Psoas muscle (tissue), 8 donors: Measurements from ENCODE around the gene SCNN1B. TPM values are rescaled to one million over a fixed set of nuclear protein-coding genes. Genes with fewer than 3 reads are reported as not detected.

Experiments used
- ATAC-seq, 4 donors: fragments of 200-7000 bp; cut with Tn5 transposase; one replicate each; pipeline ENCODE4 v1.9.1; 2020; ENCODE audit warnings: moderate library complexity in 3 of 4, mild to moderate bottlenecking in 2 of 4
- DNase-seq, 2 donors: peaks; one replicate each; pipeline ENCODE4 v3.0.0-alpha.2; 2020
- H3K27ac ChIP-seq: fragments of 200-600 bp; one replicate; pipeline ENCODE4 v1.8.0; 2022
- H3K27me3 ChIP-seq, 3 donors: fragments of 200-600 bp in 1 of 3; one replicate each; pipeline versions ENCODE4 v1.6.1 to v1.8.0; 2013 to 2022; ENCODE audit warnings: low read length in 2 of 3, mild to moderate bottlenecking in 2 of 3, moderate library complexity in 1 of 3; ENCODE audit not compliant: insufficient read depth in 3 of 3
- H3K36me3 ChIP-seq, 2 donors: fragments of 200-600 bp in 1 of 2; one replicate each; pipeline versions ENCODE4 v1.6.1 to v1.8.0; 2013 to 2022; ENCODE audit warnings: low read depth in 1 of 2, mild to moderate bottlenecking in 1 of 2, moderate library complexity in 1 of 2; ENCODE audit not compliant: insufficient read depth in 1 of 2
- H3K4me1 ChIP-seq: fragments of 200-600 bp; one replicate; pipeline ENCODE4 v1.8.0; 2022
- H3K4me3 ChIP-seq: fragments of 200-600 bp; one replicate; pipeline ENCODE4 v1.8.0; 2022; ENCODE audit warnings: mild to moderate bottlenecking
- H3K9me3 ChIP-seq: fragments of 200-600 bp; one replicate; pipeline ENCODE4 v1.8.0; 2022
- WGBS, 3 donors: extraction: QIAGEN DNeasy Blood & Tissue Kit; methylation state at CpG; one replicate each; pipeline versions ENCODE4 v1.1.6 to v1.1.7; 2013; 5-methylcytosine and 5-hydroxymethylcytosine counted together
- intact Hi-C, 2 donors: fragments of 100-400 bp; cut with DNase I; formaldehyde crosslinking; loops; one replicate each; pipeline versions ENCODE4 v1.11.0 to v1.14.2; 2022
- polyA plus RNA-seq, 3 donors: library from polyadenylated mRNA; stranded (reverse); fragments of 200-250 nt; gene quantifications; one replicate each; pipeline ENCODE4 v1.2.3, GENCODE V29; 2013
- total RNA-seq, 4 donors: library from RNA; stranded (reverse); fragmentation: NEBNext Ultra II Directional in 2 of 4; extraction: Animal tissue kit (Norgen Biotek cat#: 25700) in 2 of 4; gene quantifications; one replicate each; pipeline versions ENCODE4 v1.2.1 to v1.2.4, GENCODE V29; 2021 to 2023
- TF ChIP-seq, protein P1 (sequence below): fragments of 200-600 bp; IDR thresholded peaks from one replicate; pipeline ENCODE4 v1.8.0; 2022; ENCODE audit warnings: antibody characterized with exemption
- donor health status: healthy with polysubstance abuse.
- donor health status: DM: no; HTN: no; CAD: no; lungs with moderate emphysema.
- donor health status: Bipolar disorder and iron deficiency.
- donor health status: healthy.
- donor health status: DM: yes; HTN: yes; CAD: no.
- donor health status: DM: no; HTN: no; CAD: no.
- donor health status: DM: no; HTN: no; CAD: no.
- donor health status: DM: yes; HTN: yes; CAD: no.

SCNN1B gene
- total and polyA plus RNA-seq, 7 donors: 0.10 to 0.76 (median 0.51) TPM

DNA sequence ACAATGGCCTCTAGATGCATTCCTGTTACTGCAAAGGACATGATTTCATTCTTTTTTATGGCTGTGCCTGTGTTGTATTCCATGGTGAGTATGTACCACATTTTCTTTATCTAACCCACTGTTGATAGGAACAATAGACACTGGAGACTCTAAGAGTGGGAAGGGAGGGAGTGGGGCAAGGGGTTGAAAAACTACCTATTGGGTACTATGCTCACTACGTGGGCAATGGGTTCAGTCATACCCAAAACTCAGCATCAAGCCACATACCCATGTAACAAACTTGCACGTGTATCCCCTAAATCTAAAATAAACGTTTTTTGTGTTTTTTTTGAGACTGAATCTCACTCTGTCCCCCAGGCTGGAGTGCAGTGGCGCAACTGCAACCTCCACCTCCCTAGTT, 47.1 kb upstream of the SCNN1B start:
- TF ChIP-seq, protein P1, sequence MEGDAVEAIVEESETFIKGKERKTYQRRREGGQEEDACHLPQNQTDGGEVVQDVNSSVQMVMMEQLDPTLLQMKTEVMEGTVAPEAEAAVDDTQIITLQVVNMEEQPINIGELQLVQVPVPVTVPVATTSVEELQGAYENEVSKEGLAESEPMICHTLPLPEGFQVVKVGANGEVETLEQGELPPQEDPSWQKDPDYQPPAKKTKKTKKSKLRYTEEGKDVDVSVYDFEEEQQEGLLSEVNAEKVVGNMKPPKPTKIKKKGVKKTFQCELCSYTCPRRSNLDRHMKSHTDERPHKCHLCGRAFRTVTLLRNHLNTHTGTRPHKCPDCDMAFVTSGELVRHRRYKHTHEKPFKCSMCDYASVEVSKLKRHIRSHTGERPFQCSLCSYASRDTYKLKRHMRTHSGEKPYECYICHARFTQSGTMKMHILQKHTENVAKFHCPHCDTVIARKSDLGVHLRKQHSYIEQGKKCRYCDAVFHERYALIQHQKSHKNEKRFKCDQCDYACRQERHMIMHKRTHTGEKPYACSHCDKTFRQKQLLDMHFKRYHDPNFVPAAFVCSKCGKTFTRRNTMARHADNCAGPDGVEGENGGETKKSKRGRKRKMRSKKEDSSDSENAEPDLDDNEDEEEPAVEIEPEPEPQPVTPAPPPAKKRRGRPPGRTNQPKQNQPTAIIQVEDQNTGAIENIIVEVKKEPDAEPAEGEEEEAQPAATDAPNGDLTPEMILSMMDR: no peak
- DNase-seq: no peak
- Histone ChIP-seq H3K4me3 (no peak overlapping the region), H3K27ac (no peak overlapping the region), H3K36me3 (no peaks in the 10 kb centered on the region), H3K4me1 (no peaks in the 10 kb centered on the region), H3K27me3 (peaks cover 0 to 4% (median 0%) of the 10 kb centered on the region in 3 donors), H3K9me3 (no peaks in the 10 kb centered on the region)
- no peak for ATAC-seq
- WGBS, 3 donors: 55 to 62% (median 55%) methylated on average over 4 of the region's 4 CpGs
- intact Hi-C loops: no loop called here

DNA sequence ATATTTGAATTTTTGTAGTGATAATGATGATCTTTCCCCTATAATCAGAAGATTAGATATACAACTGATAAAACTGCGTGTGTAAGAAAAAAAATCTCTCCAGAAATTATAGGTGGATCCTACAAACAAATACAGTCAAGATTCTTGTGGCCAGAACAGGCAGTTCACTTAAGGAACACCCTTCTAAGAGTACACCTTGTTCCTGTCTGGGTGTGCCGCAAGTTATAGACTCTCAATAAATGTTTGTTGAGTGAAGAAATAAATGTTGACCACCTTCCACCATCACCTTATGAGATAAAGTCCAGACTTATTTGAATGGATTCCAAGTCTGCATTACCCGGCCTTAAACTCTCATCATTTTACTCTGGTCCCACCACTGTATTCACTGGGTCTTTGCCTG, 45.7 kb upstream of the SCNN1B start:
- no peak overlapping the region for H3K27ac ChIP-seq
- 63 to 71% (median 69%) methylated on average over 3 of the region's 3 CpGs for WGBS, 3 donors
- no peak for ATAC-seq
- DNase-seq: no peak
- peaks cover 0 to 4% (median 0%) of the 10 kb centered on the region in 3 donors for H3K27me3 ChIP-seq
- H3K4me1 ChIP-seq: no peaks in the 10 kb centered on the region
- H3K9me3 ChIP-seq: no peaks in the 10 kb centered on the region
- TF ChIP-seq, protein P1: no peak
- no peaks in the 10 kb centered on the region for H3K36me3 ChIP-seq
- intact Hi-C loops: no loop called here
- H3K4me3 ChIP-seq: no peak overlapping the region

DNA sequence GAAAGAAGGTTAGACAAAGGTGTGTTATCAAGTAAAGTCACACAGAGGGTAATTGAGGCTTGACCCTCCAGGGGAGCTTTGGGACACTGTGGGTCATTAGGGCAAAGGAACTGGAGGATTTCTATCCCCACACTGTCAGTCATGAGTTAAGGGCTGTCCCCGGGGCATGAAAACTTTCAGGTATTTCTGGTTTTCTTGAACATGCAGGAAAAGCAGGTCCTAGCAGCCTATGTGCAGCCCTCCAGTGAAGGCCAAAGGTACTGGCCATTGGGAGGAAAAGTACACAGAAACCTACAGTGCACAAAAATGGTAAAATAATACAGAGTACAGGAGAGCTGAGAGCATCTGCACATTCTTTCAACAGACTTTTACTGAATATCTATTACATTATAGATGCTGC, 44.4 kb upstream of the SCNN1B start:
- Histone ChIP-seq H3K36me3 (no peaks in the 10 kb centered on the region), H3K4me1 (no peaks in the 10 kb centered on the region), H3K27ac (no peak overlapping the region), H3K9me3 (no peaks in the 10 kb centered on the region), H3K4me3 (no peak overlapping the region), H3K27me3 (peaks cover 0 to 4% (median 0%) of the 10 kb centered on the region in 3 donors)
- DNase-seq (no peak), ATAC-seq (no peak)
- 76 to 80% (median 79%) methylated on average over 1 of the region's 1 CpG for WGBS, 3 donors
- TF ChIP-seq, protein P1: no peak
- intact Hi-C loops: no loop called here

DNA sequence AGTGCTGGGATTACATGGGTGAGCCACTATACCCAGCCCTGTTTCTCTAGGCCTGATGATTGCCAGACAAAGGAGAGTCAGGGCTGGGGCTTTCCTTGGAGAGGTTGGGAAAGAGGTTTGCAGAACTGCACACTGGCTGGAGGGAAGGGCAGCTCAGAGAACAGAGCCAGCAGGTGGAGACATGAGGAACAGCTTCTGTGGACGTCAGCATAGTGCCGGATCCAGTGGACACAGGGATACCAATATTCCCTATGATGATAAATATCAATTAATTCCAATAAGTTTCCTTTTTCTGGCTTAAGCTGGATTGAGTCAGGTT, 43.2 kb upstream of the SCNN1B start:
- H3K27me3 ChIP-seq: peaks cover 0 to 4% (median 0%) of the 10 kb centered on the region in 3 donors
- H3K4me1 ChIP-seq: no peaks in the 10 kb centered on the region
- 55 to 67% (median 57%) methylated on average over 2 of the region's 2 CpGs for WGBS, 3 donors
- no peak overlapping the region for H3K27ac ChIP-seq
- H3K9me3 ChIP-seq: no peaks in the 10 kb centered on the region
- no peak for DNase-seq
- no peak overlapping the region for H3K4me3 ChIP-seq
- H3K36me3 ChIP-seq: no peaks in the 10 kb centered on the region
- ATAC-seq: no peak
- intact Hi-C loops: no loop called here
- TF ChIP-seq, protein P1: no peak

DNA sequence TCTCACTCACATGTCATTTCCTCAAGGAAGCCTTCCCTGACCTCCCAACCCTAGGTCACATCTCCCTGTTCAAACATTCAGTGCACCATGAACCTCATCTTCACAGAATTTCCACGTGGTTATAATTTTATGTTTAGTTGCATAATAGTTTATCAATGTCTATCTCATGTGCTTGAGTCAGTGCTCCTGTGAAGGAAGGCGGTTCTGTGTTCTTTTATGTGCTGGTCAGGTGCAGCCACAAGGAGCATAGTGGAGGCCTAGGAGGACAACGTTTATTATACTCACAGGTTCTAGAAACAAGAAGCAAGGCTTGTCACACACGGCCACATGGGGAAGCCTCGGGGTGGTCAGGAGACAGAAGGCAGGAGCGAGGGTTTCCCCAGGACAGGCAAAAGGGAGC, 34.5 kb upstream of the SCNN1B start:
- intact Hi-C loops: no loop called here
- 60 to 66% (median 62%) methylated on average over 6 of the region's 6 CpGs for WGBS, 3 donors
- Histone ChIP-seq H3K4me1 (no peaks in the 10 kb centered on the region), H3K27ac (no peak overlapping the region), H3K4me3 (no peak overlapping the region), H3K27me3 (no peaks in the 10 kb centered on the region), H3K9me3 (no peaks in the 10 kb centered on the region), H3K36me3 (no peaks in the 10 kb centered on the region)
- ATAC-seq: no peak
- TF ChIP-seq, protein P1: no peak
- no peak for DNase-seq
